Activated B cell treated with CpG ODN at 0.5 μM for 24 hours (primary cell): Measurements from ENCODE around the gene COG5. TPM values are rescaled to one million over a fixed set of nuclear protein-coding genes. Genes with fewer than 3 reads are reported as not detected.

Experiments
- ATAC-seq: fragments of 200-7000 bp; cut with Tn5 transposase; one replicate; pipeline ENCODE4 v1.10.0; 2021; ENCODE audit warnings: low read depth, mild to moderate bottlenecking, moderate library complexity
- CTCF ChIA-PET: fragments of 350-600 bp; sonication (Branson Sonifier 250); formaldehyde crosslinking; loops from one replicate; lab custom pipeline; 2021; ENCODE audit warnings: antibody characterized with exemption; lab: Charles Lee
- POLR2A ChIA-PET: fragments of 350-600 bp; sonication (Branson Sonifier 250); formaldehyde crosslinking; loops from one replicate; lab custom pipeline; 2021; ENCODE audit warnings: antibody characterized with exemption; lab: Charles Lee
- DNase-seq: peaks from one replicate; pipeline ENCODE4 v3.0.0; 2022
- H3K27ac Mint-ChIP-seq: one replicate; pipeline ENCODE4 v1.8.0; 2020; ENCODE audit warnings: mixed read lengths
- H3K27me3 Mint-ChIP-seq: one replicate; pipeline ENCODE4 v1.8.0; 2021; ENCODE audit warnings: mixed read lengths
- H3K36me3 Mint-ChIP-seq: one replicate; pipeline ENCODE4 v1.8.0; 2021; ENCODE audit warnings: low read depth, mixed read lengths
- H3K4me1 Mint-ChIP-seq: one replicate; pipeline ENCODE4 v1.8.0; 2021; ENCODE audit warnings: mixed read lengths
- H3K4me3 Mint-ChIP-seq: one replicate; pipeline ENCODE4 v1.8.0; 2020; ENCODE audit warnings: mild to moderate bottlenecking, mixed read lengths
- H3K9me3 Mint-ChIP-seq: one replicate; pipeline ENCODE4 v1.8.0; 2020; ENCODE audit warnings: mixed read lengths
- CTCF ChIP-seq: fragments of 200-600 bp; IDR thresholded peaks from one replicate; pipeline ENCODE4 v1.8.0; 2022; ENCODE audit warnings: antibody characterized with exemption, mild to moderate bottlenecking
- intact Hi-C: fragments of 100-400 bp; cut with micrococcal nuclease; formaldehyde crosslinking; loops from one replicate; pipeline ENCODE4 v1.15.1; 2024
- total RNA-seq: library from RNA; stranded (reverse); gene quantifications from 2 replicates; pipeline ENCODE4 v1.2.3, GENCODE V29; 2022

COG5 gene
- total RNA-seq, 1 donor from 2014 or later, result 47.0 TPM

- peaks cover 2% of the 10 kb centered on the region for H3K36me3 Mint-ChIP-seq
- intact Hi-C loops, result no loop called here
- TF ChIP-seq CTCF, result no peak
- no peak overlapping the region for H3K4me3 Mint-ChIP-seq
- H3K9me3 Mint-ChIP-seq, result no peaks in the 10 kb centered on the region
- ATAC-seq (no peak), DNase-seq (no peak)
- no peaks in the 10 kb centered on the region for H3K4me1 Mint-ChIP-seq
- ChIA-PET POLR2A (no interaction called here), CTCF (no interaction called here)
- H3K27me3 Mint-ChIP-seq, result no peaks in the 10 kb centered on the region
- no peak overlapping the region for H3K27ac Mint-ChIP-seq
Observed at GRCh38 chr7:107494315-107494751, 69.4 kb downstream of the COG5 start.

- TF ChIP-seq CTCF, result no peak
Observed at GRCh38 chr7:107492875-107493274, 70.8 kb downstream of the COG5 start.

GRCh38 chr7:107486041-107486440, 77.7 kb downstream of the COG5 start:
- no peak overlapping the region for H3K4me3 Mint-ChIP-seq
- no peaks in the 10 kb centered on the region for H3K27me3 Mint-ChIP-seq
- CTCF ChIA-PET, result no interaction called here
- DNase-seq, result no peak
- POLR2A ChIA-PET, result no interaction called here
- no peak for TF ChIP-seq CTCF
- intact Hi-C loops, result no loop called here
- no peak overlapping the region for H3K27ac Mint-ChIP-seq
- H3K36me3 Mint-ChIP-seq, result peaks cover 4% of the 10 kb centered on the region
- peaks cover 2% of the 10 kb centered on the region for H3K4me1 Mint-ChIP-seq
- H3K9me3 Mint-ChIP-seq, result no peaks in the 10 kb centered on the region
- ATAC-seq, result no peak

More at GRCh38 chr7:107492875-107493274, 70.8 kb downstream of the COG5 start:
- Mint-ChIP-seq H3K9me3 (no peaks in the 10 kb centered on the region), H3K36me3 (peaks cover 2% of the 10 kb centered on the region), H3K4me3 (no peak overlapping the region), H3K4me1 (no peaks in the 10 kb centered on the region), H3K27ac (no peak overlapping the region), H3K27me3 (no peaks in the 10 kb centered on the region)
- POLR2A ChIA-PET, result no interaction called here
- ATAC-seq, result no peak
- intact Hi-C loops, result no loop called here
- no peak for DNase-seq
- CTCF ChIA-PET, result no interaction called here

GRCh38 chr7:107482571-107482970, 81.1 kb downstream of the COG5 start:
- CTCF ChIA-PET, result no interaction called here
- Mint-ChIP-seq H3K4me1 (peaks cover 2% of the 10 kb centered on the region), H3K9me3 (no peaks in the 10 kb centered on the region), H3K27ac (no peak overlapping the region), H3K27me3 (no peaks in the 10 kb centered on the region), H3K4me3 (no peak overlapping the region), H3K36me3 (peaks cover 4% of the 10 kb centered on the region)
- TF ChIP-seq CTCF, result no peak
- POLR2A ChIA-PET, result no interaction called here
- ATAC-seq (no peak), DNase-seq (no peak)
- intact Hi-C loops, result no loop called here

- no peak for TF ChIP-seq CTCF
- Mint-ChIP-seq H3K36me3 (peaks cover 4% of the 10 kb centered on the region), H3K4me3 (no peak overlapping the region), H3K27me3 (no peaks in the 10 kb centered on the region), H3K27ac (no peak overlapping the region), H3K4me1 (peaks cover 2% of the 10 kb centered on the region), H3K9me3 (no peaks in the 10 kb centered on the region)
- intact Hi-C loops, result no loop called here
- DNase-seq (no peak), ATAC-seq (no peak)
- ChIA-PET POLR2A (no interaction called here), CTCF (no interaction called here)
Observed at GRCh38 chr7:107480932-107481331, 82.8 kb downstream of the COG5 start.
